Measurements from ENCODE around the gene PRDM16. TPM values are rescaled to one million over a fixed set of nuclear protein-coding genes. Genes with fewer than 3 reads are reported as not detected.

The PRDM16 gene
- total and polyA plus RNA-seq, 2 experiments from 2014 or later = 41.8 to 55.8 TPM

DNA sequence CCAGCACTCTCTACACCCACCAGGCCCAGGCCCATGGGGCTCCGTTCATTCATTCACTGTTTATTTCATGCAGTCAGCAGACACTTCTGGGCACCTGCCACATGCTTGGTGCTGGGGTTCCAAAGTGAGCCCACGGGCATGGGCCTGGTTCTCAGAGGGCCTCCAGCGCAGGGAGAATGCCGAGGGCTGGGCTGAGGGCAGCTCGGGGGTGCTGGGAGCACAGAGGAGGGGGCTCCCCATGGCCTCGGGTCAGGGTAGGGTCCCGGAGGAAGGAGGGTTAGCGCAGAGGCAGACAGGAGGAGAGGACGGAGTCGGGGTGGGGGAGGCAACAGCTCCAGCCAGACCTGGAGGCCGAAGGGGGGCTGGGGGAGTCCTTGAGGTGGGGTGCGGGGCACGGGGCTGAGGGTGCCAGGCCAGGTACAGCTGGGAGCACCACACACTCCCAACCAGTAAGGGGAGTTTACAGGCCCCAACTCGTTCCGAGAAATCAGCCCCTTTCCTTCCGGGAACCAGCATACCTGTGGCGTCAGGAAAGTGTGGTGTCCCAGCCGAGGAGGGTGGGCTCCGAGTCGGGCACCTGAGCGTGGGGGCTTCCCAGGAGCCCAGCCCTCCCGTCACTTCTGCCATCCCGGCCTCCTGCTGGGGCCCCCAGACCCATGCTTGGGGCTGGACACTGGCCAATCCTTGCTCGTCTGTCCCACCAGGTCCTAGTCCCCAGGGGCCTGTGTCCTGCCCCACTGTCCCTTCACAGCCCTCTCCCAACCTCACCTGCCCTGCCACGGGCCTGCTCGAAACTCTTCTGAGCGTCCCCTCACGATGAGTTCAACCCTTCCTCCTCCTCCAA, 396.3 kb downstream of the PRDM16 start:
- TF ChIP-seq CTCF (IDR thresholded peaks at IDR 0.05; ENCODE audit: low read depth, low read length) = no peak
- Histone ChIP-seq H3K9me3 (ENCODE audit: low read depth) (no peaks in the 10 kb centered on the region), H3K36me3 (no peaks in the 10 kb centered on the region), H3K27ac (no peak overlapping the region), H3K4me1 (ENCODE audit: low read depth) (no peaks in the 10 kb centered on the region), H3K4me3 (no peak overlapping the region), H3K27me3 (no peaks in the 10 kb centered on the region)
- DNase-seq (ENCODE audit: low read depth in 1 of 2, low spot score in 1 of 2) = no peak

DNA sequence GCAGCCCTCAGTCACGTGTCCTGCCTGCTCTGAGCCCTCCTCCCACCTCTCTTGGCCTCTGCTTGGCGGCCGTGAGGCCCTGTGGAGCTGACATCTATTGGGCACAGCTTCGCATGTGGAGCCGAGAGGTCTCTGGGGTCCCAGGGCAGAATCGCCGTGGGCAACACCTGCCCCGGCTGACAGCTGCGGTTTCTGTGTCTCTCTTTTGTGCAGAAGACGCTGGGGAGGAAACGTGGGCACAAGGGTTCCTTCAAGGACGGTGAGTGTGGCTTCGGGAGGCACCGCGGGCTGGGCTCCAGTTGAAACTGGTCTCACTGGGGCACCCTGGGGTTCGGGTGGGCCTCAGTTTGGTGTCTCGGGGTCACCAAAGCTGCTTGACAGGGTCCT, 396.9 kb downstream of the PRDM16 start:
- H3K27ac ChIP-seq = no peak overlapping the region
- H3K4me1 ChIP-seq (ENCODE audit: low read depth) = no peaks in the 10 kb centered on the region
- H3K9me3 ChIP-seq (ENCODE audit: low read depth) = no peaks in the 10 kb centered on the region
- no peak for TF ChIP-seq CTCF (IDR thresholded peaks at IDR 0.05; ENCODE audit: low read depth, low read length)
- H3K4me3 ChIP-seq = no peak overlapping the region
- no peaks in the 10 kb centered on the region for H3K27me3 ChIP-seq
- H3K36me3 ChIP-seq = no peaks in the 10 kb centered on the region
- DNase-seq (ENCODE audit: low read depth in 1 of 2, low spot score in 1 of 2) = no peak

DNA sequence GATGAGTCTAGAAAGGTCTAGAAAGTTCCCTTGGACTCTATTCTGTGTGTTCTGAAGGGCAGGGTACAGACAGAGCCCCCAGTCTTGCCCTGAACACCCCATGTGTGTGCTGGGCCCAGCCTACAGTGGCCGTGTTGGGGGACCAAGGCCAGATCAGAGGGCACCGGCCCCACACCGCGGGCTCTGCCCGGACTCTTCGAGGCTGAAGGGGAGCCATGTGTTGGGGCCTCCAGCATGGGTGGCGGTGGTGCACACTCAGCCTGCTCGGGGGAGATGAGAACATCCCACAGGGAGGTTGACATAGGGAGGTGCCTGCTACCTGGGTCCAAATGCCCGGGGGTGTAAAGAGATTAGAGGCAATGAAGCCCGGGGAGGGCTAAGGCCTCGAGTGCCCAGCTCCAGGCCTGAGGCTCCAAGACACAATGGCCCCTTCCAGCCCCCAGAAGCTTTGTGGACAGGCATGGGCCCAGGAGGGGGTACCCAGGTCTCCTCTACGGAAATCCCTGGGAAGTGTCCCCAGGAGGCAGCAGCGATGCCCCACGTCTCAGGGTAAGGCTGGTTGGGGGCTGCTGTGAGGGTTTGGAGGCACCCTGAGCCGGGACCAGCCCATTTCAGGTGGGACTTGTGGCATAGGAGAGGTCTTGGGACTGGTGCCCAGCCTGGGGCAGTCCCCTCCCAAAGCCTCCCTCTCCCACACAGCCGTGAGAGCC, 397.5 kb downstream of the PRDM16 start:
- TF ChIP-seq CTCF (IDR thresholded peaks at IDR 0.05; ENCODE audit: low read depth, low read length) = no peak
- Histone ChIP-seq H3K9me3 (ENCODE audit: low read depth) (no peaks in the 10 kb centered on the region), H3K36me3 (no peaks in the 10 kb centered on the region), H3K27ac (no peak overlapping the region), H3K27me3 (no peaks in the 10 kb centered on the region), H3K4me3 (no peak overlapping the region), H3K4me1 (ENCODE audit: low read depth) (peaks cover 5% of the 10 kb centered on the region)
- no peak for DNase-seq (ENCODE audit: low read depth in 1 of 2, low spot score in 1 of 2)

- peaks cover 7% of the 10 kb centered on the region for H3K4me1 ChIP-seq (ENCODE audit: low read depth)
- no peaks in the 10 kb centered on the region for H3K27me3 ChIP-seq
- H3K36me3 ChIP-seq = no peaks in the 10 kb centered on the region
- no peaks in the 10 kb centered on the region for H3K9me3 ChIP-seq (ENCODE audit: low read depth)
- no peak overlapping the region for H3K4me3 ChIP-seq
- TF ChIP-seq CTCF (IDR thresholded peaks at IDR 0.05; ENCODE audit: low read depth, low read length) = no peak
- H3K27ac ChIP-seq = no peak overlapping the region
- no peak for DNase-seq (ENCODE audit: low read depth in 1 of 2, low spot score in 1 of 2)
Observed at GRCh38 chr1:3467096-3468036, 398.4 kb downstream of the PRDM16 start.

Data from cardiac muscle cell (in vitro differentiated cells and primary cell).